ENCODE results near the gene CLEC3B. TPM values are rescaled to one million over a fixed set of nuclear protein-coding genes. Genes with fewer than 3 reads are reported as not detected.

Gene CLEC3B
- total and polyA plus RNA-seq, 11 donors = 34.8 to 205 (median 73.6) TPM

GRCh38 chr3:44988073-44988472 lies 38.0 kb upstream of the CLEC3B start:
- H3K4me1 ChIP-seq = peaks cover 0 to 49% (median 29%) of the 10 kb centered on the region in 12 donors
- DNase-seq (no peak), ATAC-seq (no peak)
- H3K27ac ChIP-seq = no peak overlapping the region
- intact Hi-C loops (cut with DNase I) = no loop called here
- TF ChIP-seq CTCF (IDR thresholded peaks at IDR 0.05) = peak in 9 of 12 donors; percentile 17 to 52 (median 36)
- no peak for TF ChIP-seq POLR2A (IDR thresholded peaks at IDR 0.05)
- no peak overlapping the region for H3K4me3 ChIP-seq
- no peaks in the 10 kb centered on the region for H3K9me3 ChIP-seq
- peaks cover 0 to 34% (median 26%) of the 10 kb centered on the region in 9 donors for H3K36me3 ChIP-seq
- no peaks in the 10 kb centered on the region for H3K27me3 ChIP-seq
- 86 to 98% (median 94%) methylated on average over 2 of the region's 2 CpGs for WGBS, 4 donors

- Histone ChIP-seq H3K36me3 (peaks cover 0 to 34% (median 26%) of the 10 kb centered on the region in 9 donors), H3K27me3 (no peaks in the 10 kb centered on the region), H3K9me3 (no peaks in the 10 kb centered on the region), H3K27ac (peak overlapping the region in 2 of 12 donors; percentile 5 to 34), H3K4me3 (no peak overlapping the region), H3K4me1 (peaks cover 3 to 49% (median 28%) of the 10 kb centered on the region in 12 donors)
- peak in 2 of 4 donors; percentile 13 to 15 for ATAC-seq
- 87 to 94% (median 92%) methylated on average over 8 of the region's 8 CpGs for WGBS, 4 donors
- TF ChIP-seq POLR2A (IDR thresholded peaks at IDR 0.05) (no peak), CTCF (IDR thresholded peaks at IDR 0.05) (no peak)
- DNase-seq = no peak
- intact Hi-C loops (cut with DNase I) = no loop called here
These were observed 37.0 kb upstream of the CLEC3B start for GRCh38 chr3:44989141-44989540.

GRCh38 chr3:44989636-44990373 lies 36.3 kb upstream of the CLEC3B start:
- Histone ChIP-seq H3K4me1 (peaks cover 3 to 50% (median 27%) of the 10 kb centered on the region in 12 donors), H3K9me3 (no peaks in the 10 kb centered on the region), H3K27me3 (no peaks in the 10 kb centered on the region), H3K36me3 (peaks cover 0 to 34% (median 26%) of the 10 kb centered on the region in 9 donors), H3K4me3 (no peak overlapping the region), H3K27ac (peak overlapping the region in 3 of 12 donors; percentile 5 to 34 (median 15))
- TF ChIP-seq POLR2A (IDR thresholded peaks at IDR 0.05) = no peak
- TF ChIP-seq CTCF (IDR thresholded peaks at IDR 0.05) = no peak
- DNase-seq = peak in 1 of 5 donors; percentile 36
- peak in 3 of 4 donors; percentile 40 to 62 (median 60) for ATAC-seq
- WGBS, 4 donors = 40 to 79% (median 53%) methylated on average over 1 of the region's 1 CpG
- intact Hi-C loops (cut with DNase I) = loop anchor here in 2 of 10 donors (5.0 kb wide), 2 partner anchors 42 to 47 kb away; no protein-coding TSS in a partner anchor

- 80 to 100% (median 88%) methylated on average over 1 of the region's 1 CpG for WGBS, 4 donors
- peaks cover 0 to 40% (median 26%) of the 10 kb centered on the region in 9 donors for H3K36me3 ChIP-seq
- H3K27ac ChIP-seq = no peak overlapping the region
- intact Hi-C loops (cut with DNase I) = loop anchor here in 2 of 10 donors (5.0 kb wide), 2 partner anchors 41 to 46 kb away; no protein-coding TSS in a partner anchor
- no peak for TF ChIP-seq POLR2A (IDR thresholded peaks at IDR 0.05)
- TF ChIP-seq CTCF (IDR thresholded peaks at IDR 0.05) = no peak
- peaks cover 9 to 65% (median 40%) of the 10 kb centered on the region in 12 donors for H3K4me1 ChIP-seq
- H3K9me3 ChIP-seq = no peaks in the 10 kb centered on the region
- ATAC-seq (no peak), DNase-seq (no peak)
- no peak overlapping the region for H3K4me3 ChIP-seq
- no peaks in the 10 kb centered on the region for H3K27me3 ChIP-seq
These were observed 34.8 kb upstream of the CLEC3B start for GRCh38 chr3:44991326-44991725.
